Fibroblast of skin of abdomen (primary cell): ENCODE data around the gene F10.
"Not testable (repeated sequence)": the region's sequence is repeated elsewhere in the genome, so short reads cannot be mapped to it uniquely, and the experiment has no call there.

Experiments used
- DNase-seq: peaks from one replicate; pipeline ENCODE4 v3.0.0-alpha.2; 2013

F10 gene

DNA sequence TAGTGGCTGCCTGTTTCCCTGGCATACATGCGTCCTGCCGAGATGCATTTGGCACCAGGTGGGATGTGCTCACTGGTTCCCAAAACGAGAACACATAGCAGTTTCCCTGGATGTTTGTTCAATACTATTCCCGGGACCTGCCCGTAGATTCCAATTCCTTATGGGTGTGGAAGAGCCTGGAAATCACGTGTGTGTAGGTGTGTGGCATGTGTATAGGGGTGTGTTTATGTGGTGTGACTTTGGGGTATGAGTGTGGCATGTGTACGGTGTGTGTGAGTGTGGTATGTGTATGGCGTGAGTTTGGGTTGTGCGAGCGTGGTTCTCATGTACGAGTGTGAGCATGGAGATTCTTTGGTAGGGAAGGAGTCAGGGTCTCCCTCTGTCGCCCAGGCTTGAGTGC is 19.9 kb upstream of the F10 start:
- DNase-seq: no peak

DNA sequence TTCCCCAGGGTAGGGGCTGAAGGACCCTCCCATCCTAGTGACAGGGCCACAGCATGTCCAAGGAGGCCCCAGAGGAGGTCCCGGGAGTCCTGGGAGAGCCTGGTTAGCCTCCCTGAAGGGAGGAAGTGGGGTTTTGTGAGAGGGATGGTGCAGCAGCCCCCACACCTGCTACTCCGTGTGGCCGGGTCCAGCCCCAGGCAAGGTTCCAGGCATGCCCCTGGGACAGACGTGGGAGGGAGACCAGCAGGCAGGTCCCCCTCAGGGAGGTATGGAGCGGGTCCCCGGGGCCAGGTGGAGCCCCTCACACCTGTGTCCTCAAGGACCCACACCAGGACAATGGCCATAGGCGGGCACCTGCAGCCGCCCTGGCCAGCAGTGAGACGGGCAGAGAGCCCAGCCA is 19.0 kb upstream of the F10 start:
- DNase-seq: no peak

- no peak for DNase-seq
These were observed 17.3 kb upstream of the F10 start, which contains the start of gene F7 for GRCh38 chr13:113105032-113105920. Gene F7, plus strand, starts transcription at chr13:113105791. Its CDS starts 51 bp downstream, at chr13:113105842.

DNA sequence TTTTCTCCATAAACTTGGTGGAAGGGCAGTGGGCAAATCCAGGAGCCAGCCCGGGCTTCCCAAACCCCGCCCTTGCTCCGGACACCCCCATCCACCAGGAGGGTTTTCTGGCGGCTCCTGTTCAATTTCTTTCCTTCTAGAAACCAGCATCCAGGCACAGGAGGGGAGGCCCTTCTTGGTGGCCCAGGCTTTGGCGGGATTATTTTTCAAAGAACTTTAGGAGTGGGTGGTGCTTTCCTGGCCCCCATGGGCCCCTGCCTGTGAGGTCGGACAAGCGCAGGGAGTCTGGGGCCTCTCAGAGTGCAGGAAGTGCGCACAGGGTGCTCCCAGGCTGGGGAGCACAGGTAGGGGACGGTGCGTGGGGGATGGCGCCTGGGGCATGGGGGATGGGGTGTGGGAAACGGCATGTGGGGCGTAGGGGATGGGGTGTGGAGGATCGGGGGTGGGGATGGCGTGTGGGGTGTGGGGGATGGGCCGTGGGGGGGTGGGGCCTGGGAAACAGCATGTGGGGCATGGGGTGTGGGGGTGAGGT is 16.6 kb upstream of the F10 start:
- DNase-seq: no peak

GRCh38 chr13:113106711-113107351 is 15.8 kb upstream of the F10 start:
- DNase-seq: no peak

GRCh38 chr13:113108521-113108920 is 14.1 kb upstream of the F10 start:
- not testable (repeated sequence) for DNase-seq

DNA sequence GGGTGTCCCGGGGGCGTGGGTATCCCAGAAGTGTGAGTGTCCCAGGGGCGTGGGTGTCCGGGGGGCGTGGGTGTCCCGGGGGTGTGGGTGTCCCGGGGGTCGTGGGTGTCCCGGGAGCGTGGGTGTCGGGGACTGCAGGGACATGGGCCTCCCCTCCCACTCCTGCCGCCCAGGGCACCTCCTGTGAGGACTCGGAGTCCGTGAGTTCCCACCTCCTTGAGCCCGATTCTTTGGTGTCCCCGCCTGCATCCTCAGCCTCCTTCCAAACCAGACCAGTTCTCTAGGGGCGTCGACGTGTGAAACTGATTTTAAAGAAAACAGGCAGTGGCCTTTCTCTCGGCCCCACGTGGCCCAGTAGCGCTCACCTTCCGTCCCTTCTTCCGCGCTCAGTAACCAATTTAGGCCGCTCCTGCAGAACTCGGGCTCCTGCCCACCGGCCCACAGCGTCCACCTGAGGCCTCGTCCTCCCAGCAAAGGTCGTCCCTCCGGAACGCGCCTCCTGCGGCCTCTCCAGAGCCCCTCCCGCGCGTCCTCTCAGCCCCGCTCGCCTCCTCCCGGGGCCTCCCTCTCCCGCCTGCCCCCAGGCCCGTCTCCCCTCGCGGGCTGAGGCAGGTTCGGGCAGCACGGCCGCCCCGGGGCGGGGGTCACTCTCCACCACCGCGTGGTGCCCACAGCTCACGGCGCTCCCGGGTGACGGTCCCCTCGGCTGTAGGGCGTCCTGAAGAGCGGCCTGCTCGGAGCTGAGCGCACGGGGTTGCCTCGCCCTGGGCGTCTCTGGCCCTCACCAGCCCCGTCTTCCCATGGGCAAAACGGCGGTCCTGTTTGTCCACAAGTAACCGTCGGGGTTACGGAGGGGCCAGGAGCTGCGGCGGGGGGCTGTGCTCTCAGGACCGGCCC is 13.2 kb upstream of the F10 start:
- DNase-seq: no peak

GRCh38 chr13:113110048-113110851 is 12.3 kb upstream of the F10 start:
- no peak for DNase-seq

DNA sequence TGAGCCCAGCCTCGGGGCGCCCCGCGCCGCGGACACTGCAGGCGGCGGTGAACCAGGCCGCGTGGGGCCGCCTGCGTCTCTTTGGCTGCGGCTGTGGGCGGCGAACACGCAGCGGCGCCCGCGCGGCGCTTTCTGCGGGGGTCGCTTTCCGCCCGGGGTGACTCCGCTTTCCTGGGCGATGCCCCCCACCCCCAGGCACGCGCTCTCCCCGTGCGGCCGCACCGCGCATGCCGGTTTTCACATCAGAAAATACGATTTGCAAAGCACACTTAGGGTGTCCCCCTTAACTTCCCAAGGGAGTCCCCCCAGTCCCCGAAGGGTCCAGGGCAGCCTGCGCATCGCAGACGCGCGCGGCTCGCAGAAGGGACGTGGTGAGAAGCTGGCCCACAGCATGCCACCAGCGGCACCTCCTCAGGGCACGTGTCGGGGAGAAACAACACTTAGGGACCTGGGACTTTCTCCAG is 11.7 kb upstream of the F10 start:
- DNase-seq: no peak

DNA sequence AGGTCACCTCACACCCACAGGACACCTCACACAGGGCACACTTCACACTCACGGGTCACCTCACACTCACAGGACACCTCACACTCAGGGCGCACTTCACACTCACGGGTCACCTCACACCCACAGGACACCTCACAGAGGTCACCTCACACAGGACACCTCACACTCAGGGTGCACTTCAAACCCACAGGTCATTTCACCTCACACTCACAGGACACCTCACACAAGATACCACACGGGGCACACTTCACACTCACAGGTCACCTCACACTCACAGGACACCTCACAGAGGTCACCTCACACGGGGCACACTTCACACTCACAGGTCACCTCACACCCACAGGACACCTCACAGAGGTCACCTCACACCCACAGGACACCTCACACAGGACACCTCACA is 10.8 kb upstream of the F10 start:
- DNase-seq: not testable (repeated sequence)

- not testable (repeated sequence) for DNase-seq
These were observed 10.1 kb upstream of the F10 start for GRCh38 chr13:113112475-113112874.

- DNase-seq: no peak
These were observed 9.4 kb upstream of the F10 start for GRCh38 chr13:113112893-113113845.

GRCh38 chr13:113113846-113114271 is 8.7 kb upstream of the F10 start:
- DNase-seq: no peak

DNA sequence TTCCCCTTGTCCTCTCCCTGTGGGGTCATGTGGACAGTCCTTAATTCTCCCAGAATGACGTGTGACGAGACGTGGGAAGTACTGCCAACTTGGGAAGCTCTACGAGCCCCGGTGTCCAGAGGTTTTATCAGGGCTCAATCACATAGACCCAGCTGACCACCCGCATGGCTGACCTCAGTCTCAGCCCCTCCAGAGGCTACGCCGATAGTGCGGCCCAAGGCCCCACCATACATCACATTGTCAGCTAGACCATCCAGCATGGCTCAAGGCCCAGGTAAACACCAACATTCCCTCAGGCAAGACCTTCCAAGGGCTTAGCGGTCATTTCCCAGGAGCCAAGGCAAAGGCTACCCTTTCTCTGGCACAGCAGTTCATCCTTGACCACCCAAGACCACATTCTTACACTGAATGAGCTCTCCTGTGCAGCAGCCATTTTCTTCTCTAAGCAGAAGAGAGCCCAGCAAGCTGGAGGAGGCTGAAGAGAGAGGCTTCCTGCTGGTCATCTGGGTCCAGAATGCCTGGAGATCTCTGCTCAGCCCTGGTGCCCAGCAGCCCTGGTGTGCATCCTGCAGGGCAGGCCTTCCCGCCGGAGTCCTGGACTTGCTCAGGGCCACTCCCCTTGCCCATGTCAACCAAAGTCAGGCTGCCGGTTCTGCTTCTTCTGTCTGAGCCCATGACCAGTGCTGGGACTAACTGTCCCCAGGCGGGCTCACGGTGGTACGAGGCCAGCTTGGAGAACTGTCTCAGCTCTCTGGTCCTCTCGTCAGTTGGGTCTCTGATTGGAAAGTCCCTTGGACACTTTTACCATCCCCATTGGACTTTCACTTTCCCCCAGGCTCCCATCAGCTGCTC is 7.9 kb upstream of the F10 start:
- no peak for DNase-seq

DNA sequence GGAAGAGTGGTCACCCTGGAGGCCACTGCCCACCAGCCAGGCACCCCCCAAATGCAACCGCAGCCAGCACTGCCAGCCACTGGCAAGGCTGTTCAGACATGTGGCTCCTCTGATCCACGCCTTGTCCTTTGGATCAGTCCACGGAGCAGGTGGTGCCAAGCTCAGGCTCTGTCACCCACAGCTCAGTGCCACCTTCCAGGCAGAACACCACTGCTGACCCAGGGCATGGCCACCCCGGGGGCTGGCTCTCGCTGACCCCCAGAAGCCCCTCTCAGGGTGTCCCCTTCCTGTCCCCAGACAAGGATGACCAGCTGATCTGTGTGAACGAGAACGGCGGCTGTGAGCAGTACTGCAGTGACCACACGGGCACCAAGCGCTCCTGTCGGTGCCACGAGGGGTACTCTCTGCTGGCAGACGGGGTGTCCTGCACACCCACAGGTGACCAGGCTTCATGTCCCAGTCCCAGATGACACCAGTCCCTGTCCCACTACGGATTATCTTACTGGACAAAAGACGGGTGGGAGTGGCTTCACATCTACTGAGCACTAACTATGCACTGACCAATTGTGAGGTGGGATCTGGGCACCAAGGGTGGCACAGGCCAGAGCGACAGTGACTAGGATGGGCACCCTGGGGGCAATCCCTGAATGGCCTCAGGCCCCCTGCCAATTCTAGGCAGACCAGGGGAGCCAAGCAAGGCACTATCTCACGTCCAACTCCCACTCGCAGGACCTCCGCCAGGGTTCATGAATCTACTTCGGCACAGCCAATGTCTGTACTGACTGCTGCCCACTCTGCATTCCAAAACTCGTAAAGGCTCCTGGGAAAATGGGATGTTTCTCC is 7.0 kb upstream of the F10 start:
- no peak for DNase-seq

- DNase-seq: no peak
These were observed 6.3 kb upstream of the F10 start for GRCh38 chr13:113116206-113116800.

DNA sequence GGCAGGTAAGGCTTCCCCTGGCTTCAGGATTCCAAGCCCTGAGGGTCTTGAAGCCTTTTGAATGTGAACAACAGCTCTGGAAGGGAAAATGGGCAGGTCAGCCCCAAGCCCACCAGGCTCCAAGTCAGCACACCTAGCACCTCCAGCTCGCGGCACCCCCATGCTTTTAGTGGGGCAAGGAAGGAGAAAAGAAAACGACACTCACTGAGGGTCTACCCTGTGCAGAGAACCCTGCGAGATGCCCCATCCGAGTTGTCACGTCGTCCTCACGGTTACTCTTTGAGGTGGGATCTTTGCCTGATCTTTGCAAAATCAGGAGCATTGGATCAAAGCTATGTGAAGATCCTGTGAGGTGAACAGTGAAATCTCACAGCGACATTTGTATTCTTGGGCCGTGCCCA is 5.7 kb upstream of the F10 start:
- no peak for DNase-seq

- no peak for DNase-seq
These were observed 5.2 kb upstream of the F10 start for GRCh38 chr13:113117335-113117872.
